CD4-positive, alpha-beta T cell (primary cell): ENCODE results near the gene FOLR3. TPM values are rescaled to one million over a fixed set of nuclear protein-coding genes. Genes with fewer than 3 reads are reported as not detected.
A peak's percentile ranks its signal among the peaks of the same experiment; 100 is the strongest.
"Not testable (repeated sequence)": the region's sequence is repeated elsewhere in the genome, so short reads cannot be mapped to it uniquely, and the experiment has no call there.

ENCODE experiments used
- ATAC-seq: fragments of 200-7000 bp; cut with Tn5 transposase; one replicate; pipeline ENCODE4 v1.10.0; 2022; ENCODE audit warnings: mild to moderate bottlenecking; ENCODE audit not compliant: poor library complexity
- CTCF ChIA-PET: fragments of 350-600 bp; sonication (Branson Sonifier 250); formaldehyde crosslinking; loops from one replicate; lab custom pipeline; 2021; ENCODE audit warnings: antibody characterized with exemption, inconsistent platforms; lab: Charles Lee
- POLR2A ChIA-PET: fragments of 350-600 bp; sonication (Branson Sonifier 250); formaldehyde crosslinking; loops from one replicate; lab custom pipeline; 2021; ENCODE audit warnings: antibody characterized with exemption, inconsistent platforms; lab: Charles Lee
- DNase-seq, 14 experiments: peaks; one replicate each; pipeline ENCODE4 v3.0.0-alpha.2; 2013 to 2020; ENCODE audit warnings: mixed read lengths in 2 of 14
- H3K27ac ChIP-seq, 2 donors: one replicate each; pipeline versions ENCODE4 v1.5.1 to v1.7.0; 2013; ENCODE audit warnings: low read length in 2 of 2, low read depth in 1 of 2, mild to moderate bottlenecking in 1 of 2
- H3K27me3 ChIP-seq, 2 experiments: 1 replicate in 1 of 2; 2 replicates in 1 of 2; pipeline versions ENCODE4 v1.6.1 to v1.7.0; 2013; ENCODE audit warnings: low read length in 2 of 2, control low read depth in 1 of 2, mild to moderate bottlenecking in 1 of 2, moderate library complexity in 1 of 2; ENCODE audit not compliant: insufficient read depth in 2 of 2, control insufficient read depth in 1 of 2
- H3K36me3 ChIP-seq: one replicate; pipeline ENCODE4 v1.6.1; 2013; ENCODE audit warnings: low read length, control low read depth; ENCODE audit not compliant: insufficient read depth
- H3K4me1 ChIP-seq: one replicate; pipeline ENCODE4 v1.6.1; 2013; ENCODE audit warnings: low read length, control low read depth; ENCODE audit not compliant: insufficient read depth
- H3K4me3 ChIP-seq: one replicate; pipeline ENCODE4 v1.5.1; 2013; ENCODE audit warnings: mild to moderate bottlenecking, low read length, moderate library complexity
- H3K9me3 ChIP-seq, 2 experiments: 1 replicate in 1 of 2; 2 replicates in 1 of 2; pipeline versions ENCODE4 v1.6.1 to v1.7.0; 2013; ENCODE audit warnings: low read length in 2 of 2, mild to moderate bottlenecking in 2 of 2, control low read depth in 1 of 2, moderate library complexity in 1 of 2; ENCODE audit not compliant: control insufficient read depth in 1 of 2, insufficient read depth in 1 of 2
- H3K27ac Mint-ChIP-seq: one replicate; pipeline ENCODE4 v1.8.0; 2020; ENCODE audit warnings: mixed read lengths
- H3K27me3 Mint-ChIP-seq: one replicate; pipeline ENCODE4 v1.8.0; 2021; ENCODE audit warnings: mixed read lengths
- H3K36me3 Mint-ChIP-seq: one replicate; pipeline ENCODE4 v1.8.0; 2021; ENCODE audit warnings: low read depth, mixed read lengths
- H3K4me1 Mint-ChIP-seq: one replicate; pipeline ENCODE4 v1.8.0; 2021; ENCODE audit warnings: low read depth, mixed read lengths
- H3K4me3 Mint-ChIP-seq: one replicate; pipeline ENCODE4 v1.8.0; 2020; ENCODE audit warnings: mild to moderate bottlenecking, mixed read lengths
- H3K9me3 Mint-ChIP-seq: one replicate; pipeline ENCODE4 v1.8.0; 2020; ENCODE audit warnings: mixed read lengths
- CTCF ChIP-seq: fragments of 200-600 bp; IDR thresholded peaks from one replicate; pipeline ENCODE4 v1.8.0; 2022; ENCODE audit warnings: antibody characterized with exemption, mild to moderate bottlenecking
- intact Hi-C, 2 experiments: fragments of 100-400 bp; cut with DNase I in 1 of 2; cut with micrococcal nuclease in 1 of 2; formaldehyde crosslinking; loops; one replicate each; pipeline versions ENCODE4 v1.15.1 to v1.9.0; 2023 to 2025; cut with DNase I, micrococcal nuclease
- polyA plus RNA-seq, 2 donors: library from polyadenylated mRNA; unstranded; fragments of 120-200 nt; gene quantifications; one replicate each; pipeline ENCODE4 v1.2.1, GENCODE V29; 2013
- total RNA-seq, 174 experiments: library from RNA in 2 of 174; stranded (reverse) in 2 of 174; gene quantifications; one replicate each; pipeline ENCODE4 v1.2.3 and lab custom pipeline; 2021 to 2026

Gene FOLR3
- under 1 TPM in 1 of 2 experiments, not detected in 1; 0.47 TPM for total RNA-seq
- polyA plus RNA-seq (2013, experiment 1 of 2): 1.5 TPM
- polyA plus RNA-seq (2013, experiment 2 of 2): 0.95 TPM
- 0 to 0.39 (median 0) reads per million in 172 experiments for total RNA-seq (lab: John Stamatoyannopoulos, UW)

DNA sequence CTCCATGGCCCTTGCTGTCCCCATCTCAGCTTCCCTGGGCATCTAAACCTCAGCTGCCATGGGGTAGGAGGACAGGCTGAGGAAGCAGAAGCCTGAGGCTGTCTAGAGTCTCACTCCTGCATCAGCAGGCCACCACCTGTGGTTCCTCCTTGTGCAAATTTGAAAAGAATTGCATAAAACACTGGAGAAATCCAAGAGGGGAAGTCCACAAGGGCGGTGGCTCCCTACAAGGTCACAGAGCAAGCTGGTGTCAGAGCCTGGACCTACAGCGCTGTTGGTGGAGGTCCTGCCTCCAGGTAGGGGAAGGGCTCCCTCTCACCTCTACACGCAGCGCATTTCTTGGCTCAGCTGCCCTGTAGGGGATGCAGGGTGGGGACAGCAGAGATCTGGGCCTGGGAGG is at the start of gene FOLR3:
Gene FOLR3 (plus strand): TSS at position 253 of the 400 bp plus-strand sequence. CDS start 228 bp downstream, outside the sequence.
- H3K27ac ChIP-seq: not testable (repeated sequence)

GRCh38 chr11:72088076-72088808 is 47.3 kb upstream of the FOLR3 start:
- H3K4me3 ChIP-seq: no peak overlapping the region
- ChIA-PET CTCF (interaction anchor here (2.5 kb wide), 1 partner anchor 63 kb away, joined by 21 read pairs; no protein-coding TSS in a partner anchor), POLR2A (no interaction called here)
- H3K27me3 ChIP-seq: no peaks in the 10 kb centered on the region
- DNase-seq: no peak
- no peak overlapping the region for H3K27ac ChIP-seq
- no peak for ATAC-seq
- H3K36me3 Mint-ChIP-seq: peaks cover 27% of the 10 kb centered on the region
- peaks cover 5% of the 10 kb centered on the region for H3K4me1 ChIP-seq
- H3K9me3 Mint-ChIP-seq: no peaks in the 10 kb centered on the region
- no peak overlapping the region for H3K4me3 Mint-ChIP-seq
- peaks cover 34% of the 10 kb centered on the region for H3K36me3 ChIP-seq
- intact Hi-C loops: no loop called here
- no peak overlapping the region for H3K27ac Mint-ChIP-seq
- peaks cover 14% of the 10 kb centered on the region for H3K4me1 Mint-ChIP-seq
- H3K27me3 Mint-ChIP-seq: no peaks in the 10 kb centered on the region
- TF ChIP-seq CTCF: no peak
- H3K9me3 ChIP-seq: no peaks in the 10 kb centered on the region

More for the DNA sequence above, at the start of gene FOLR3:
- H3K9me3 Mint-ChIP-seq, POLR2A ChIA-PET, ATAC-seq, H3K27ac Mint-ChIP-seq, H3K9me3 ChIP-seq, DNase-seq, H3K36me3 ChIP-seq, H3K4me3 ChIP-seq, H3K4me1 ChIP-seq, H3K4me1 Mint-ChIP-seq, intact Hi-C loops, H3K27me3 ChIP-seq, CTCF ChIA-PET, H3K36me3 Mint-ChIP-seq, H3K4me3 Mint-ChIP-seq: not testable (repeated sequence)
- H3K27me3 Mint-ChIP-seq: peaks cover 15% of the 10 kb centered on the region

DNA sequence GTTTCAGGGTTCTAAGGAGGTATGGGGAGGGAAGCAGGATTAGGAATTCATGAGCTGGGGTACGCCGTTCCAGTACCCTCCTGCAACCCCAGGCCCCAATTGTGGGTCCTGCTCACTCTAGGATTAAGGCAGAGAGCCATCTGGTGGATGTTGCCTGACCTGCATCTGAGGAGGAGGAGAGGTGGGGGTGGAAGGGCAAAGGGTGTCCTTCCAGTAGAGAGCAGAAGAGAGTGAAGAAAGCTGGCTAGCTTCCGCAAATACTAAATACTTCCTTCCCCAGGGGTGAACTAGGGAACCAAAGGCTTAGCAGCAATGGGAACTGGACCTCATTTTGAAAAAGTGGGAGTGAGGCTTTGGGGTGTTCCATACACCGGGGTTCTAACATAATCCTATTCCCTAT is 44.2 kb upstream of the FOLR3 start:
- H3K4me3 ChIP-seq: no peak overlapping the region
- POLR2A ChIA-PET: interaction anchor here (0.9 to 2.3 kb wide), 9 partner anchors 8 to 163 kb away, joined by 3 to 22 read pairs (median 4); partner anchors contain the start of gene XNDC1N

More for the DNA sequence above, 44.2 kb upstream of the FOLR3 start:
- Mint-ChIP-seq H3K4me3 (no peak overlapping the region), H3K4me1 (peaks cover 14% of the 10 kb centered on the region), H3K36me3 (peaks cover 43% of the 10 kb centered on the region), H3K27ac (peak overlapping the region; percentile 73), H3K27me3 (no peaks in the 10 kb centered on the region), H3K9me3 (no peaks in the 10 kb centered on the region)
- Histone ChIP-seq H3K27ac (no peak overlapping the region), H3K36me3 (peaks cover 39% of the 10 kb centered on the region), H3K9me3 (no peaks in the 10 kb centered on the region), H3K4me1 (peaks cover 5% of the 10 kb centered on the region), H3K27me3 (no peaks in the 10 kb centered on the region)
- ATAC-seq (peak; percentile 100), DNase-seq (peak; percentile 56 to 85 (median 72))
- intact Hi-C loops: loop anchor here (1.0 to 5.0 kb wide), 3 partner anchors 66 to 341 kb away; partner anchors contain the start of gene CLPB (in 1 of the 2)
- CTCF ChIA-PET: interaction anchor here (0.6 to 2.7 kb wide), 28 partner anchors 9 to 163 kb away, joined by 3 to 74 read pairs (median 5); partner anchors contain the start of genes ANAPC15, LRRC51, RNF121 and XNDC1N
- TF ChIP-seq CTCF: peak; percentile 86
